CD1c-positive myeloid dendritic cell (primary cell): ENCODE data around the gene CYP4F8.
"Not testable (repeated sequence)": the region's sequence is repeated elsewhere in the genome, so short reads cannot be mapped to it uniquely, and the experiment has no call there.

Experiments
- DNase-seq: peaks from one replicate; pipeline ENCODE4 v3.0.0-alpha.2; 2016; ENCODE audit errors: extremely low spot score

CYP4F8 gene, protein sequence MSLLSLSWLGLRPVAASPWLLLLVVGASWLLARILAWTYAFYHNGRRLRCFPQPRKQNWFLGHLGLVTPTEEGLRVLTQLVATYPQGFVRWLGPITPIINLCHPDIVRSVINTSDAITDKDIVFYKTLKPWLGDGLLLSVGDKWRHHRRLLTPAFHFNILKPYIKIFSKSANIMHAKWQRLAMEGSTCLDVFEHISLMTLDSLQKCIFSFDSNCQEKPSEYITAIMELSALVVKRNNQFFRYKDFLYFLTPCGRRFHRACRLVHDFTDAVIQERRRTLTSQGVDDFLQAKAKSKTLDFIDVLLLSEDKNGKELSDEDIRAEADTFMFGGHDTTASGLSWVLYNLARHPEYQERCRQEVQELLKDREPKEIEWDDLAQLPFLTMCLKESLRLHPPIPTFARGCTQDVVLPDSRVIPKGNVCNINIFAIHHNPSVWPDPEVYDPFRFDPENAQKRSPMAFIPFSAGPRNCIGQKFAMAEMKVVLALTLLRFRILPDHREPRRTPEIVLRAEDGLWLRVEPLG

DNA sequence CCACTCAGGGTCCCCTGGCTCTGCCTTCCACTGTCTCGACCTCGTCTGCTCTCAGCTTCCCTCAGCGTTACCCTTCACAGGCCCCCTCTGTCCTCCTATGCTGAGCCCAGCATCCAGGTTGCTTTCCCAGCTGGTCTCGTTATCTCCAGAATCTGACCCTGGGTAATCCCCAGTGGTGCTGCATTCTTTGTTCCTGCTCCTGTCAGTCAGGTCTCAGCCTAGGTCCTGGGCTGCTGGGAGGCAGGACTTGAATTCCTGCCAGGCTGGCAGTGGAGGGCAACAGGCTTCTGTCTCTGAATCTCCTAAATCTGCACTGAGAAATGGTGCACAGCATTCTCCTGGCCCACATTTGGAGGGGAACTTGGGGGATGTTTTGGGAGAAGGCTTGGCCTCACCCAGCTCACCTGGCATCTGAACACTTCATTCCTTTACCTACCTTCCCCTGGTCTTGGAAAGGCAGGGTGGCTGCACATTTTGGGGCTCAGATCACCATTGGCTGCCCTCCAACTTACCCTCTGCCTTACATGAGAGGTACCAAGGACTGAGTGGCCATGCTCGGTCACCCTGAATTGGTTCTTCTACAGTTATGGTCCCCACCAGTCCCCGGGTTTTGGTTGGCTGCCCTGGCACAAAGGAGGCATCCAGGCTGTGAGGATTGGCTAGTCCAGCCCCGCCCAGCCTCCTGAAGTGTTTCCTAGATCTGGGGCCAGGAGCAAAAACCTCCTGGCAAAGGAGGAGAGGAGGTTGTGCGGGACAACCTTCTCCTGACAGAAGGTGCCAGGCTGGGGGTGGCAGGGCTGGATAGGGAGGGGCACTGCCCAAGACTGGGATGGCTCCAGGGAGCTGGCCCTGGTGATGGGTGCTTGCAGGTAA is at the start of gene CYP4F8:
CYP4F8 (plus strand) TSS at position 712 of the 873 bp plus-strand sequence. CDS start 399 bp downstream, outside the sequence.
- no peak for DNase-seq

DNA sequence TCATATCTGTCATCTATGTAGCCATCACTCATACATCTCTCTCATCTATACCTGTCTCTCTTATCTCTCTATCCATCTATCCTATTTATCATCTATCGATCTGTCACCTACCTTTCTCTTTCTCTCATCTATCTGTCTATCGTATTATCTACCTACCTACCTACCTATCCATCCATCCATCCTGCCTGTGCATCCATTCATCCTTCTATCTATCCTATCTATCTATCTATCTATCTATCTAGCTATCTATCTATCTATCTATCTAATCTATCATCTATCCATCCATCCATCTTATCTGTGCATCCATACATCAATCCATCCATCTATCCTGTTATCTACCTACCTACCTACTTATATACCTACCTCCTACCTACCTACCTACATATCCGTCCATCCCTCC is 44.6 kb upstream of the CYP4F8 start:
- DNase-seq = no peak

DNA sequence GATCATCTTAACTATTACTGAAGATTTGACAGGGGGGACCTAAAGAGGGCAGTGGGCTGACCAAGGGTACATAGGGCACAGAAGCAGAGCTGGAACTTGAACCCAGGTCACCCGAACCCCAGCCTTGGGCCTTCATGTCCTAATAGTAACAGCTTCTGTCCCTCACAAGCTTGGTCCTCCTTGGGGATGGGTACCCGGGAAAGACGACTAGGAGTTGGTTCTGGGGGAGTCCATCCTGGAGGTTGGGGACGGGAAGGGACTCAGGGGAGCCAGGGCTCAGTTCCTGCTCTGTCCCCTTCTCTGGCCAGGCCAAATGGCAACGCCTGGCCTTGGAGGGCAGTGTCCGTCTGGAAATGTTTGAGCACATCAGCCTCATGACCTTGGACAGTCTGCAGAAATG is 39.6 kb upstream of the CYP4F8 start:
- no peak for DNase-seq

DNA sequence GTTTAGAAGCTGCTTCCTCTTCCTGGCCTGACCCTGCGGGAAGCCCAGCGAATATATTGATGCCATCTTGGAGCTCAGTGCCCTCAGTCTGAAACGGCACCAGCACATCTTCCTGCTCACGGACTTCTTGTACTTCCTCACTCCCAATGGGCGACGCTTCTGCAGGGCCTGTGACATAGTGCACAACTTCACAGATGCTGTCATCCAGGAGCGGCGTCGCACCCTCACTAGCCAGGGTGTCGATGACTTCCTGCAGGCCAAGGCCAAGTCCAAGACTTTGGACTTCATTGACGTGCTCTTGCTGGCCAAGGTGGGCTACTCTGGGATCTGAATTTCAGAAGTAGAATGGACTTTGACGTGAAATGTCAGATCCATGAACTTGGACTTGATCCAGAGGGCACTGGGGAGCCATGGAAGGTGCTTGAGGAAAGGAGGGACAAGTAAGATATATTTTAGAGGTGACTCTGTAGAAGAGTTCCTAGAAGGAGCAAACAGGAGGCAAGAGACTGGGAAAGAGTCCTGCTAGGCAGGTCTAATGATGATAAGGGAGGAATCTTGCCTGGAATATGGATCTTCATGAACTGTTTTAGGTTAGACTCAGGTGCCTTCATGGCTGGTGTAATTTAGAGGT is 38.4 kb upstream of the CYP4F8 start:
- no peak for DNase-seq

DNA sequence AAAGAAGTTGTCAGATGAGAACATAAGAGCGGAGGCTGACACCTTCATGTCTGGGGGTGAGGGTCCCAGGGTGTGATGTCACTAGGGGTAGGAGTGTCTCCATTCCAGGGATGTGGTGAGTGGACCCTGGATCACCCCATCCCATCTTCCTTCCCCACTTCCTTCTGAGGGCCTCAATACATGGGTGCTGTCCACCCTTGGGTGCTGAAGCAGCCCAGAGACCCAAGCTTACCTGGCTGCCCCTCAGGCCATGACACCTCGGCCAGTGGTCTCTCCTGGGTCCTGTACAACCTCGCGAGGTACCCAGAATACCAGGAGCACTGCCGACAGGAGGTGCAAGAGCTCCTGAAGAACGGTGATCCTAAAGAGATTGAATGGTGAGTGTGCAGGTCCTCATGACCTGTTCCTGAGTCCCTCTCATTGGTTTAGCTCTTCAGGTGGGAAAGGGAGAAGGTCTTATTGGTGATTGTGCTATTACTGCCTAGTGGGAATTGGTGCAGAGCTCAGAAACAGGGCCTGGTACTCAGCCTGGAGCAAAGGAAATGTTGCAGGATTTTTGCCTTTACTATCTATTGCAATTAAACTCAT is 37.7 kb upstream of the CYP4F8 start:
- no peak for DNase-seq

DNA sequence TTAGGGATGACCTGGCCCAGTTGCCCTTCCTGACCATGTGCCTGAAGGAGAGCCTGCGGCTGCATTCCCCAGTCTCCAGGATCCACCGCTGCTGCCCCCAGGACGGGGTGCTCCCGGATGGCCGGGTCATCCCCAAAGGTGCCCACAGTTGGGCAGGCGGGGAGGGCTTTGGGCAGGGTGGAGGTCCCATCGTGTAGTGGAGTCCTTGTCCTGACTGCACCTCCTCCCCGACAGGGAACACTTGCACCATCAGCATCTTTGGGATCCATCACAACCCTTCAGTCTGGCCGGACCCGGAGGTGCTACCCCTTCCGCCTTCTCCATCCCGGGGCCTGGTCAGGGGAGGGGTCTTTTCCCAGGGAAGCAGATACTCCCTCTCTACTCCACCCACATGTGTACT is 31.7 kb upstream of the CYP4F8 start:
- no peak for DNase-seq

DNA sequence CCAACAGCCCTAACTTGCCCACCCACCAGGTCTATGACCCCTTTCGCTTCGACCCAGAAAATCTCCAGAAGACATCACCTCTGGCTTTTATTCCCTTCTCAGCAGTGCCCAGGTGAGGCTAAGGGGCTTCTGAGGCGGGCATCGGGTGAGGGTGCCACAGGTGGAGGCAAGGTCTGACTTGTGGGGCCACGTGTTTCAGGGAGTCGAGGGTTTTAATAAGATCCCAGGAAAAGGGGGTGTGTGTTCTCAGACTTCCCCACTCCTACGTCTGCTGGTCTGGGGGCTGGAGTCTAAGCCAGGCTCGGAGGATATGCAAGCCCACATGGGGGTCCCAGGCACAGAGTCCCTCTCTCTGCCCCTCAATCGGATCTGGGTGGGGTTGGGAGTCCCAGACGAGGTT is 30.9 kb upstream of the CYP4F8 start:
- no peak for DNase-seq

DNA sequence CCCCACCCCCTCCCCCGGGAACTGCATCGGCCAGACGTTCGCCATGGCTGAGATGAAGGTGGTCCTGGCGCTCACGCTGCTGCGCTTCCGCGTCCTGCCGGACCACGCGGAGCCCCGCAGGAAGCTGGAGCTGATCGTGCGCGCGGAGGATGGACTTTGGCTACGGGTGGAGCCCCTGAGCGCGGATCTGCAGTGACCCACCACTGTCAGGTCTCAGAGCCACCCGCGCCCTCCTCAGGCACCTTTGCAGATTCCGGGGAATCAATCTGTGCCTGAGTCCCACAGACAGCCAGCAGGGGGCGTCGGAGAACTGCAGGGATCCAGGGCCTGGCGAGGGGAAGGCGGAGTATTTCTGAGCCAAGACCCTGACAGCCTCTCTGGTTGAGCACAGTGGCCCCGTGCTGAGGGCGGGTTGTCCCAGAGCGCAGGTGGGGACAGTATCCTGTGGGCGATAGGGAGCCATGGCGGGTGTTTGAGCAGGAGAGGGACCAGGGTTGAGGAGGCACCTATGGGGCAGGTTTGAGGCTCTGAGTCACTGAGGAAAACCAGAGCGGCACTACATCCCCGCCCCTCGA is 30.4 kb upstream of the CYP4F8 start:
- peak; percentile 80 for DNase-seq

DNA sequence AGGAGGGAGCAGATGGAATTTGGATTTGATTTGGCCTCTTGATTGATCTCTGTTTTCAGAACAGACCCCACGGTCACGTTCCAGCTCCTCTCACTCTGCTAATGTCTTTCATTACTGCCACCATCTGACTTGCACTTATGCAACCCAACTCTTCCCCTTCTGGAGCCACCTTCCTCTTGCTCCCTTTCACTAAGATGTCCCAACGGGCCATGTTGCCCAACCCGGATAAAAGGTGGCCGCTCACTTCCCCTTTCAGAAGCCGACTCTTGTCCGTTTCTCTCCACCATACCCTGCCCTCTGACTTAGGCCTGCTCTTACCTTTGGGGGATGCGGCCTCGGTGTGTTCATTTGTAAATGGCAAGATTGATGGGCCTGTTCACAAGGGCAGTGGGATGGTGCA is 27.4 kb upstream of the CYP4F8 start:
- peak; percentile 88 for DNase-seq

DNA sequence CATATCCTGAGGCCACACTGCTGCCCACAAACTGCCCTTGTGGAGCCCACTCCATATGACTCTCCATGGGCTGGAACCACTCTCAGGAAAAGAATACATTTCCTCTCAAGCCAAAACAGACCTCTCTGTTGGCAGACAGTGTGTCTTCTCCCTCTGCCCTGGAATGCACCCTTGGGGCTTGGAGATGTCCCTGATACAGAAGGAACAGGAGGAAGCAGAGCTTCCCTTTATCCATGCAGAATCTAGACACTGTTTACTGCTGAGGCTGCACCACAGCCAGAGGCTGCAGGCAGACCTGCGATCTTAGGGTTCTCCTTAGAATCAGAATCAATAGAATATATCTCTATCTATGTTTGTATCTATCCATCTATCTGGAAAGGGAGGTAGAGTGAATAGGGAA is 26.8 kb upstream of the CYP4F8 start:
- peak; percentile 29 for DNase-seq

DNA sequence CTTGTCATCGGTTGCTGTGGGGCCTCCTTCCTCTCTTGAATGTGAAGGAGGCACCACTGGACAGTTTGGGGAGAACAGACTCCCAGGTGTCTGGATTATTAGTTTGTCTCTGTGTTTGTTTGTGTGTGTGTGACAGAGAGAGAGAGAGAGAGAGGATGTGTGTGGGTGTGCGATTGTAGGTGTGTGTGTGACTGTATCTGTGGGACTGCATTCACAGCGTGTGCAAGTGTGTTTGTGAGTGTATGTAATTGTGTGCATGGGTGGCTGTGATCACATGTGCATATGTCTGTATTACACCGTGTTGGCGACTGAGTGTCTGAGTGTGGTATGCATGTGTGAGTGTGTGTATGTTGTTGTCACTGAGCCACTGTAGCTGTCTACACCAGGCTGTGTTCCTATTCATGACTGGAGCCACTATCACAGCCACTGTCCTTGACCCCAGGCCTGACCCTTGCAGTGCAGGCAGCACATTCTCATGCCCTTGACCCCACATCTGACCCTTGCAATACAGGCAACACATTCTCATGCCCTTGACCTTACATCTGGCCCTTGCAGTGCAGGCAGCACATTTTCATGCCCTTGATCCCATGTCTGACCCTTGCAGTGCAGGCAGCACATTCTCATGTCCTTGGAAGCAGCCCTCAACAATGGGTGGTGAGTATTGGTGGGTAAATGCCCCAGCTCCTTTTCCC is 25.1 kb upstream of the CYP4F8 start:
- DNase-seq = no peak

DNA sequence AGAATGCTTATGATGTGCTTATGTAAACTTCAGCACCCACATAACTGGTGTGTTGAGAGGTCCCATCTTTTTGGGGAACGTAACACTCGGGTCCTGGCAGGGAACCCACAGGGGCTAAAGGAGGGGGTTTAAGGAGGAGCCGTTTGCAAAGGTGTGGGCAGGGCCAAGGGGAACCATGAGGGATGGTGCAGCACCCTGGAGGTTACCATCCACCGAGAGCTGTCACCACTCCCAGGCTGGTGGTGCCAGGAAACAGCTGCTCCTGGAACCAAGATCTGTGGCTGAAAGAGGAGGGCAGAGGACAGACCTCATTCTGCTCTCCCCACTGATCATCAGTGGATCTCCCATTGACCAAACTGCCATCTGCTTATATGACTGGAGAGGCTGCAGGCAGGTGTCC is 23.2 kb upstream of the CYP4F8 start:
- DNase-seq = no peak

DNA sequence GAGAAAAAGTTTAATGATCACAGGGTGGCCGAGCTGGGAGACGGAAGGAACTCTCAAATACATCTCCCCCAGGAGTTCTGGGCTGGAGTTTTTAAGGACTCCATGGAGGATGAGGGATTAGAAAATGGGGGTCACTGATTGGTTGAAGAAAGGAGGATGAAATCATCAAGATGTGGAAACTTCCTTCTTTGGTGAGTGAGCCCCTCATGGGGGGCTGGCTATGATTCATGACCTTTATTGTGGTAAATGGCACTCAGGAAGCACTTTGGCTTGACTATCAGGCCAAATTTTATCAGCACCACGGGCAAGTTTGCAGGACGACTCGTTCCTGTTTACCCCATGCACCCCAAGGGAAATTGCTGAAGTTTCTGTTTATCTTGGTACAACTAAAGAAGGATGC is 22.5 kb upstream of the CYP4F8 start:
- DNase-seq = not testable (repeated sequence)

DNA sequence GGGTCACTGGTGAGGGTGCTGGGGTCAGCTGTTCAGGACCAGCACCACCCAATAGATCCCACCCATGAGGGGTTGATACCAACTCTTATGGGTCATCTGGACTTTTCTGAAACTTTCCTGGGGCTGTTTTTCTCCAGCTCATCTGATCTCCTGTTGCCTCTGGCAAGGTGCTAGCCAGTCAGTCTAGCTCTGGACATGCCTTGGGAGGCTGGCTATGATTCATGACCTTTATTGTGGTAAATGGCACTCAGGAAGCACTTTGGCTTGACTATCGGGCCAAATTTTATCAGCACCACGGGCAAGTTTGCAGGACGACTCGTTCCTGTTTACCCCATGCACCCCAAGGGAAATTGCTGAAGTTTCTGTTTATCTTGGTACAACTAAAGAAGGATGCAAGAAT is 21.3 kb upstream of the CYP4F8 start:
- DNase-seq = not testable (repeated sequence)

DNA sequence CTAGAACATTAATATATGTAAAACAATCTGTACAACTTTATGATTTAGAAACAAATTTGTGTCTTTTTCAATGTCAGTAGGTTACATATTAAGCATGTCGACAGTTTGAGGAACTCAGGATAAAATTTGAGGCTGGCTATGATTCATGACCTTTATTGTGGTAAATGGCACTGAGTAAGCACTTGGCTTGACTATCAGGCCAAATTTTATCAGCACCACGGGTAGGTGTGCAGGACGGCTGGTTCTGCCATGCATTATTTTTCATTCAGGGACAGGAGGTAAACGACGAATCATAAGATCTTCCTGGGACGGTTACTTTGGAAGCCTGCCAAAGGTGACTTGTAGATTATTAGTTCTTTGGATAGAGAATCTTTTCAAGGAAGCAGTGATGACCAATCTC is 19.9 kb upstream of the CYP4F8 start:
- peak; percentile 37 for DNase-seq

DNA sequence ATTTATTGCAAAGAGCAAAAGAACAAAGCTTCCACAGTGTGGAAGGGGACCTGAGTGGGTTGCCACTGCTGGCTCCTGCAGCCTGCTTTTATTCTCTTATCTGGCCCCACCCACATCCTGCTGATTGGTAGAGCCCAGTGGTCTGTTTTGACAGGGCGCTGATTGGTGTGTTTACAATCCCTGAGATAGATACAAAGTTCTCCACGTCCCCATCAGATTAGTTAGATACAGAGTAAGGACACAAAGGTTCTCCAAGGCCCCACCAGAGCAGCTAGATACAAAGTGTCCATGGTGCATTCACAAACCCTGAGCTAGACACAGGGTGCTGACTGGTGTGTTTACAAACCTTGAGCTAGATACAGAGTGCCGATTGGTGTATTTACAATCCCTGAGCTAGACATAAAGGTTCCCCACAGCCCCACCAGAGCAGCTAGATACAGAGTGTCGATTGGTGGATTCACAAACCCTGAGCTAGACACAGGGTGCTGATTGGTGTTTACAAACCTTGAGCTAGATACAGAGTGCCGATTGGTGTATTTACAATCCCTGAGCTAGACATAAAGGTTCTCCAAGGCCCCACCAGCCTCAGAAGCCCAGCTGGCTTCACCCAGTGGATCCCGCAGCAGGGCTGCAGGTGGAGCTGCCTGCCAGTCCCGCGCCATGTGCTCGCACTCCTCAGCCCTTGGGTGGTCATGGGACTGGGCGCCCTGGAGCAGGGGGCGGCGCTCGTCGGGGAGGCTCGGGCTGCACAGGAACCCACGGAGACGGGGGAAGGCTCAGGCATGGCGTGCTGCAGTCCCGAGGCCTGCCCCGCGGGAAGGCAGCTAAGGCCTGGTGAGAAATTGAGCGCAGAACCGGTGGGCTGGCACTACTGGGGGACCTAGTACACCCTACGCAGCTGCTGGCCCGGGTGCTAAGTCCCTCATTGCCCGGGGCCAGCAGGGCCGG is 6.8 kb upstream of the CYP4F8 start:
- DNase-seq = not testable (repeated sequence)

DNA sequence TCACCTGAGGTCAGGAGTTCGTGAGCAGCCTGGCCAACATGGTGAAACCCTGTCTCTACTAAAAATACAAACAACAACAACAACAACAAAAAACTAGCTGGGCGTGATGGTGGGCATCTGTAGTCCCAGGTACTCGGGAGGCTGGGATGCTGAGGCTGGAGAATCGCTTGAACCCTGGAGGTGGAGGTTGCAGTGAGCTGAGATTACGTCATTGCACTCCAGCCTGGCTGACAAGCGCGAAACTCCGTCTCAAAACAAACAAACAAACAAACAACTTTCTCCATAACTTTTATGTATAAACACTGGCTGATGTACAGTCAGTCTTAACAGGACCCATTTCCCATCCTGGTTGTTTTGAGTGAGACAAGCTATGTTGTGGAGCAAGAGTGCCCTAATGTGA is 5.8 kb upstream of the CYP4F8 start:
- DNase-seq = no peak

DNA sequence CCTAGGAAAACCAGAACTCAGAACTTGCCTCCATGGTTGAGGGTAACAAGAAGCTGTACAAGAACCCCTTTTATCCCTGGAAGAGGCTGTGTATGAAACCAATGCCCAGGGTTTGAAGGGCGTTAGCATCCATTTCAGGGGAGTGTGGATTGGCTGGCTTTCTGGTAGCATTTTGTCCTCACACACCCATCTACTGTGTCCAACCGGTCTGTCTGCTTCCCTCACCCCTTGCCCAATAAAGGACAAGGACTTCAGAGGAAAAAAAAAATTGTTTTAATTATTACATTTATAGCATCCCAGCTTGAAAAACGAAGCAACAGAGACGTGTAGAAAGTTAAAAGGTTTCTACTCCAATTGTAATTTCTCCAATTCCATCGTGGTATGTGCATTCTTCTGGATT is 2.7 kb upstream of the CYP4F8 start:
- DNase-seq = no peak

DNA sequence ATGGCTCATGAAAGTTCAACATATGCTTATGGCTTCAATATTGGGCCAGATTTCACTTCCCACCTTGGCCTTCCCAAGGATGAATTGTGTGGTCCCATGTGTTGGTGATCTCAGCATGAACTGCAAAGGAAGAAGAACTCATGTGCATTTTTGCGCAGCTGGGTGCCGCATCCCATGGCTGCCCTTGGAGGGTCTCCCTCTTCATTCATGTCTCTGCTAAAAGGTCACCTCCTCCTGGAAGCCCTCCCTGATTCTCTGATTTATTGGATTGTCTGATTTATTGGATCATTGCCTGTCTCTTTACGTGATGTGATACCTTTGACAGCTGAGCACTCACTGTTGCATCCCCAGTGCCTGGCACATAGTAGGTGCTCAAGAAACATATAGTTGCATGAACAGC is 1.7 kb upstream of the CYP4F8 start:
- DNase-seq = no peak

DNA sequence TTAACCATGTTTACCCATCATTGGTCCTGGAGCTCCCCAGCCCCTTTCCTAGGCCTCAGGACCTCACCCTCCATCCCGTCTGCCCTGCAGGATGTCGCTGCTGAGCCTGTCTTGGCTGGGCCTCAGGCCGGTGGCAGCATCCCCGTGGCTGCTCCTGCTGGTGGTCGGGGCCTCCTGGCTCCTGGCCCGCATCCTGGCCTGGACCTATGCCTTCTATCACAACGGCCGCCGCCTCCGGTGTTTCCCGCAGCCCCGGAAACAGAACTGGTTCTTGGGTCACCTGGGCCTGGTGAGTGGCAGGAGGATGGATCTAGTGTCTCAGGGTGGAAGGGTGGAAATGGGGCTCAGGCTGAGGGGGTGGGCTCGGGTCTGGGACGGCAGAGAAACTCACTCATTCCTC is 508 bp downstream of the CYP4F8 start:
- no peak for DNase-seq
